Measurements from ENCODE around the gene ZNF416. TPM values are rescaled to one million over a fixed set of nuclear protein-coding genes. Genes with fewer than 3 reads are reported as not detected.

Gene ZNF416
- total RNA-seq, 5 donors from 2014 or later (not counting 1 experiment from before 2014, with no cell fraction given), result 5.6 to 11.1 (median 10.0) TPM

- no peaks in the 10 kb centered on the region for H3K27me3 Mint-ChIP-seq
- ChIA-PET POLR2A (interaction anchor here in 1 of 2 donors (0.5 kb wide), 1 partner anchor 100 kb away, joined by 7 read pairs; no protein-coding TSS in a partner anchor), CTCF (no interaction called here)
- WGBS (ENCODE audit: insufficient coverage), result 83% methylated on average over 2 of the region's 4 CpGs
- Histone ChIP-seq H3K27ac (ENCODE audit: low read length) (no peak overlapping the region), H3K36me3 (ENCODE audit: control insufficient read depth in 2 of 2, extremely low read depth in 1 of 2, insufficient read depth in 1 of 2, low read length in 1 of 2) (peaks cover 6 to 14% of the 10 kb centered on the region in 2 donors), H3K4me1 (ENCODE audit: control insufficient read depth in 1 of 2, extremely low read depth in 1 of 2, insufficient read depth in 2 of 2, low read length in 2 of 2) (peaks cover 2 to 24% of the 10 kb centered on the region in 2 experiments), H3K9me3 (peaks cover 11% of the 10 kb centered on the region), H3K4me3 (ENCODE audit: control insufficient read depth in 1 of 2, extremely low read depth in 1 of 2, low read length in 1 of 2) (no peak overlapping the region), H3K27me3 (replicated peaks in 1 of 2; ENCODE audit: control insufficient read depth in 2 of 2, extremely low read depth in 1 of 2, insufficient read depth in 2 of 2, low read length in 1 of 2) (no peaks in the 10 kb centered on the region)
- H3K27ac Mint-ChIP-seq, result no peak overlapping the region
- peaks cover 20 to 26% (median 22%) of the 10 kb centered on the region in 3 donors for H3K4me1 Mint-ChIP-seq
- DNase-seq, result no peak
- peaks cover 38% of the 10 kb centered on the region for H3K36me3 Mint-ChIP-seq
- no peak overlapping the region for H3K4me3 Mint-ChIP-seq
- no peak for ATAC-seq (replicated peaks in 1 of 4)
- H3K9me3 Mint-ChIP-seq, result peaks cover 22 to 48% (median 29%) of the 10 kb centered on the region in 3 donors
Observed at GRCh38 chr19:57611113-57611512, 32.4 kb upstream of the ZNF416 start.

- Mint-ChIP-seq H3K4me1 (no peaks in the 10 kb centered on the region), H3K9me3 (peaks cover 27 to 62% (median 44%) of the 10 kb centered on the region in 3 donors), H3K27me3 (no peaks in the 10 kb centered on the region), H3K27ac (no peak overlapping the region), H3K36me3 (peaks cover 60% of the 10 kb centered on the region), H3K4me3 (no peak overlapping the region)
- ChIA-PET CTCF (no interaction called here), POLR2A (no interaction called here)
- ATAC-seq (replicated peaks in 1 of 4) (no peak), DNase-seq (no peak)
- Histone ChIP-seq H3K9me3 (peaks cover 12% of the 10 kb centered on the region), H3K4me3 (ENCODE audit: control insufficient read depth in 1 of 2, extremely low read depth in 1 of 2, low read length in 1 of 2) (no peak overlapping the region), H3K4me1 (ENCODE audit: control insufficient read depth in 1 of 2, extremely low read depth in 1 of 2, insufficient read depth in 2 of 2, low read length in 2 of 2) (no peaks in the 10 kb centered on the region), H3K36me3 (ENCODE audit: control insufficient read depth in 2 of 2, extremely low read depth in 1 of 2, insufficient read depth in 1 of 2, low read length in 1 of 2) (peaks cover 13 to 27% of the 10 kb centered on the region in 2 donors), H3K27ac (ENCODE audit: low read length) (no peak overlapping the region), H3K27me3 (replicated peaks in 1 of 2; ENCODE audit: control insufficient read depth in 2 of 2, extremely low read depth in 1 of 2, insufficient read depth in 2 of 2, low read length in 1 of 2) (no peaks in the 10 kb centered on the region)
- WGBS (ENCODE audit: insufficient coverage), result no CpG with 5 or more reads among the region's 5 CpGs
Observed at GRCh38 chr19:57606931-57607330, 28.2 kb upstream of the ZNF416 start.

- WGBS (ENCODE audit: insufficient coverage), result 3% methylated on average over 53 of the region's 53 CpGs
- no peaks in the 10 kb centered on the region for H3K27me3 ChIP-seq (replicated peaks in 1 of 2; ENCODE audit: control insufficient read depth in 2 of 2, extremely low read depth in 1 of 2, insufficient read depth in 2 of 2, low read length in 1 of 2)
- peak within 1 kb of the TSS; percentile 32 for H3K27ac ChIP-seq (ENCODE audit: low read length)
- peak within 1 kb of the TSS; percentile 76 to 98 for H3K4me3 ChIP-seq (ENCODE audit: control insufficient read depth in 1 of 2, extremely low read depth in 1 of 2, low read length in 1 of 2)
- H3K9me3 ChIP-seq, result peaks cover 6% of the 10 kb centered on the region
- POLR2A ChIA-PET, result no interaction called here
- CTCF ChIA-PET, result no interaction called here
- peaks cover 2 to 16% of the 10 kb centered on the region in 2 experiments for H3K4me1 ChIP-seq (ENCODE audit: control insufficient read depth in 1 of 2, extremely low read depth in 1 of 2, insufficient read depth in 2 of 2, low read length in 2 of 2)
- peaks cover 36 to 50% (median 40%) of the 10 kb centered on the region in 3 donors for H3K9me3 Mint-ChIP-seq
- H3K36me3 ChIP-seq (ENCODE audit: control insufficient read depth in 2 of 2, extremely low read depth in 1 of 2, insufficient read depth in 1 of 2, low read length in 1 of 2), result peaks cover 5 to 9% of the 10 kb centered on the region in 2 donors
- peaks cover 41% of the 10 kb centered on the region for H3K36me3 Mint-ChIP-seq
- H3K4me1 Mint-ChIP-seq, result peaks cover 25 to 27% (median 25%) of the 10 kb centered on the region in 3 donors
- ATAC-seq (replicated peaks in 1 of 4), result peak; percentile 92 to 99 (median 98)
- peak within 1 kb of the TSS; percentile 84 to 91 for H3K27ac Mint-ChIP-seq
- DNase-seq, result peak; percentile 39 to 89 (median 69)
- H3K4me3 Mint-ChIP-seq, result peak within 1 kb of the TSS; percentile 73 to 88 (median 85)
- H3K27me3 Mint-ChIP-seq, result no peaks in the 10 kb centered on the region
Observed at GRCh38 chr19:57599761-57600383, 21.2 kb upstream of the ZNF416 start, which contains the start of gene ZNF530. ZNF530 (plus strand) TSS chr19:57599885; CDS start chr19:57604346, 4,461 bp downstream.

GRCh38 chr19:57599377-57599760 lies 20.7 kb upstream of the ZNF416 start:
- Mint-ChIP-seq H3K36me3 (peaks cover 36% of the 10 kb centered on the region), H3K4me3 (peak overlapping the region; percentile 73 to 88 (median 85)), H3K4me1 (peaks cover 25 to 27% (median 25%) of the 10 kb centered on the region in 3 donors), H3K27ac (peak overlapping the region; percentile 84 to 91), H3K27me3 (no peaks in the 10 kb centered on the region), H3K9me3 (peaks cover 31 to 48% (median 38%) of the 10 kb centered on the region in 3 donors)
- WGBS (ENCODE audit: insufficient coverage), result 0% methylated on average over 1 of the region's 8 CpGs
- Histone ChIP-seq H3K9me3 (peaks cover 4% of the 10 kb centered on the region), H3K36me3 (ENCODE audit: control insufficient read depth in 2 of 2, extremely low read depth in 1 of 2, insufficient read depth in 1 of 2, low read length in 1 of 2) (peaks cover 4 to 5% of the 10 kb centered on the region in 2 donors), H3K4me3 (ENCODE audit: control insufficient read depth in 1 of 2, extremely low read depth in 1 of 2, low read length in 1 of 2) (peak overlapping the region; percentile 76 to 98), H3K27me3 (replicated peaks in 1 of 2; ENCODE audit: control insufficient read depth in 2 of 2, extremely low read depth in 1 of 2, insufficient read depth in 2 of 2, low read length in 1 of 2) (no peaks in the 10 kb centered on the region), H3K4me1 (ENCODE audit: control insufficient read depth in 1 of 2, extremely low read depth in 1 of 2, insufficient read depth in 2 of 2, low read length in 2 of 2) (peaks cover 2 to 16% of the 10 kb centered on the region in 2 experiments), H3K27ac (ENCODE audit: low read length) (peak overlapping the region; percentile 32)
- ChIA-PET POLR2A (no interaction called here), CTCF (no interaction called here)
- ATAC-seq (replicated peaks in 1 of 4) (peak in 1 of 4 experiments; percentile 12), DNase-seq (no peak)

GRCh38 chr19:57587529-57587928 lies 8.8 kb upstream of the ZNF416 start:
- H3K36me3 ChIP-seq (ENCODE audit: control insufficient read depth in 2 of 2, extremely low read depth in 1 of 2, insufficient read depth in 1 of 2, low read length in 1 of 2), result peaks cover 6 to 27% of the 10 kb centered on the region in 2 donors
- Mint-ChIP-seq H3K27ac (no peak overlapping the region), H3K36me3 (peaks cover 75% of the 10 kb centered on the region), H3K4me1 (peaks cover 19 to 20% (median 19%) of the 10 kb centered on the region in 3 donors), H3K9me3 (peaks cover 29 to 68% (median 62%) of the 10 kb centered on the region in 3 donors), H3K27me3 (no peaks in the 10 kb centered on the region), H3K4me3 (no peak overlapping the region)
- peaks cover 2 to 21% of the 10 kb centered on the region in 2 experiments for H3K4me1 ChIP-seq (ENCODE audit: control insufficient read depth in 1 of 2, extremely low read depth in 1 of 2, insufficient read depth in 2 of 2, low read length in 2 of 2)
- no peak overlapping the region for H3K27ac ChIP-seq (ENCODE audit: low read length)
- WGBS (ENCODE audit: insufficient coverage), result 75% methylated on average over 1 of the region's 1 CpG
- DNase-seq, result no peak
- no peak for ATAC-seq (replicated peaks in 1 of 4)
- CTCF ChIA-PET, result no interaction called here
- H3K9me3 ChIP-seq, result peaks cover 22% of the 10 kb centered on the region
- peaks cover 0 to 7% of the 10 kb centered on the region in 2 experiments for H3K27me3 ChIP-seq (replicated peaks in 1 of 2; ENCODE audit: control insufficient read depth in 2 of 2, extremely low read depth in 1 of 2, insufficient read depth in 2 of 2, low read length in 1 of 2)
- POLR2A ChIA-PET, result no interaction called here
- no peak overlapping the region for H3K4me3 ChIP-seq (ENCODE audit: control insufficient read depth in 1 of 2, extremely low read depth in 1 of 2, low read length in 1 of 2)

- 7% methylated on average over 70 of the region's 76 CpGs for WGBS (ENCODE audit: insufficient coverage)
- peaks cover 24 to 25% (median 24%) of the 10 kb centered on the region in 3 donors for H3K4me1 Mint-ChIP-seq
Observed at GRCh38 chr19:57583521-57584416, 5.1 kb upstream of the ZNF416 start, which contains the start of gene ZIK1. ZIK1 (plus strand) TSS chr19:57584145; CDS start chr19:57584357, 212 bp downstream.

More at GRCh38 chr19:57583521-57584416, 5.1 kb upstream of the ZNF416 start, which contains the start of gene ZIK1:
- ChIA-PET CTCF (no interaction called here), POLR2A (interaction anchor here in 1 of 2 donors (0.7 kb wide), 1 partner anchor 475 kb away, joined by 3 read pairs; no protein-coding TSS in a partner anchor)
- H3K9me3 ChIP-seq, result peaks cover 2% of the 10 kb centered on the region
- H3K36me3 Mint-ChIP-seq, result peaks cover 49% of the 10 kb centered on the region
- ATAC-seq (replicated peaks in 1 of 4) (peak; percentile 90 to 94 (median 94)), DNase-seq (peak; percentile 71 to 93 (median 84))
- peak within 1 kb of the TSS; percentile 63 for H3K27ac ChIP-seq (ENCODE audit: low read length)
- peaks cover 0 to 7% of the 10 kb centered on the region in 2 donors for H3K36me3 ChIP-seq (ENCODE audit: control insufficient read depth in 2 of 2, extremely low read depth in 1 of 2, insufficient read depth in 1 of 2, low read length in 1 of 2)
- H3K4me1 ChIP-seq (ENCODE audit: control insufficient read depth in 1 of 2, extremely low read depth in 1 of 2, insufficient read depth in 2 of 2, low read length in 2 of 2), result peaks cover 2 to 27% of the 10 kb centered on the region in 2 experiments
- H3K4me3 Mint-ChIP-seq, result peak within 1 kb of the TSS; percentile 91 to 98 (median 91)
- peak within 1 kb of the TSS; percentile 69 to 72 for H3K4me3 ChIP-seq (ENCODE audit: control insufficient read depth in 1 of 2, extremely low read depth in 1 of 2, low read length in 1 of 2)
- H3K9me3 Mint-ChIP-seq, result peaks cover 27 to 57% (median 47%) of the 10 kb centered on the region in 3 donors
- H3K27ac Mint-ChIP-seq, result peak within 1 kb of the TSS; percentile 72 to 86
- H3K27me3 Mint-ChIP-seq, result no peaks in the 10 kb centered on the region
- H3K27me3 ChIP-seq (replicated peaks in 1 of 2; ENCODE audit: control insufficient read depth in 2 of 2, extremely low read depth in 1 of 2, insufficient read depth in 2 of 2, low read length in 1 of 2), result peaks cover 0 to 7% of the 10 kb centered on the region in 2 experiments

Data from T-cell (primary cell).